Choroid plexus epithelial cell (primary cell): ENCODE measurements around the gene ENO3.
"Not testable (repeated sequence)": the region's sequence is repeated elsewhere in the genome, so short reads cannot be mapped to it uniquely, and the experiment has no call there.

Source experiments
- DNase-seq: peaks from one replicate; pipeline ENCODE4 v3.0.0-alpha.2; 2010; ENCODE audit warnings: low read depth
- H3K4me3 ChIP-seq: 2 replicates; pipeline ENCODE4 v1.5.1; 2011; ENCODE audit warnings: low read depth, mild to moderate bottlenecking, control low read depth, low read length, moderate library complexity
- CTCF ChIP-seq: conservative IDR thresholded peaks from 2 replicates; pipeline ENCODE4 v1.5.1; 2011; ENCODE audit warnings: low read depth, mild to moderate bottlenecking, control low read depth, inconsistent platforms, low read length, moderate library complexity

Gene ENO3

DNA sequence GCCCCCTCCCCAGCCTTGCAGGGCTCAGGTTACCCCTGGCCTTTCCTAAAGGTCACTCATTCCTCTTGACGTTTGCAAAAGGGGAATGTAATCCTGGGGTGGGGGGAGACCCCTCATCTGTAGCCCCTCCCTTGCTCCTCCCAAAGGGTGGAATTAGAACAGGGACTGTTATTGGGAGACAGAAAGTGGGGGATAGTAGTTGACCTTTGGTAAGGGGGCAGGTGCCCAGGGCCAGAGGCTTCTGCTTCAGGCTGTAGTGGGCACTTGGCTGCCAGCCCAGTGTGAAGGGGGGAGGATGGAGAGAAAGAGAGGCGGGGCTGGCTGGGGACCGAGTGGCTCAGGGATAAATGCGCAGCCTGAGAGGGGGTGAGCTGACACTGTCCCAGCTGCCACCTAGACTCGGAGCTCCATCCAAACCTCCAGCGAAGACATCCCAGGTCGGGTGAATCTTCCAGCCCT, at the start of gene ENO3:
Gene ENO3, plus strand, starts transcription at position 374 of the 459 bp plus-strand sequence. CDS start 711 bp downstream, outside the sequence.
- TF ChIP-seq CTCF, result no peak
- H3K4me3 ChIP-seq, result peak within 1 kb of the TSS; percentile 45
- no peak for DNase-seq

GRCh38 chr17:4901648-4902344, 49.1 kb upstream of the ENO3 start:
- no peak for DNase-seq
- no peak overlapping the region for H3K4me3 ChIP-seq
- no peak for TF ChIP-seq CTCF

- H3K4me3 ChIP-seq, result no peak overlapping the region
- no peak for DNase-seq
- no peak for TF ChIP-seq CTCF
These were observed 48.4 kb upstream of the ENO3 start for GRCh38 chr17:4902540-4902939.

DNA sequence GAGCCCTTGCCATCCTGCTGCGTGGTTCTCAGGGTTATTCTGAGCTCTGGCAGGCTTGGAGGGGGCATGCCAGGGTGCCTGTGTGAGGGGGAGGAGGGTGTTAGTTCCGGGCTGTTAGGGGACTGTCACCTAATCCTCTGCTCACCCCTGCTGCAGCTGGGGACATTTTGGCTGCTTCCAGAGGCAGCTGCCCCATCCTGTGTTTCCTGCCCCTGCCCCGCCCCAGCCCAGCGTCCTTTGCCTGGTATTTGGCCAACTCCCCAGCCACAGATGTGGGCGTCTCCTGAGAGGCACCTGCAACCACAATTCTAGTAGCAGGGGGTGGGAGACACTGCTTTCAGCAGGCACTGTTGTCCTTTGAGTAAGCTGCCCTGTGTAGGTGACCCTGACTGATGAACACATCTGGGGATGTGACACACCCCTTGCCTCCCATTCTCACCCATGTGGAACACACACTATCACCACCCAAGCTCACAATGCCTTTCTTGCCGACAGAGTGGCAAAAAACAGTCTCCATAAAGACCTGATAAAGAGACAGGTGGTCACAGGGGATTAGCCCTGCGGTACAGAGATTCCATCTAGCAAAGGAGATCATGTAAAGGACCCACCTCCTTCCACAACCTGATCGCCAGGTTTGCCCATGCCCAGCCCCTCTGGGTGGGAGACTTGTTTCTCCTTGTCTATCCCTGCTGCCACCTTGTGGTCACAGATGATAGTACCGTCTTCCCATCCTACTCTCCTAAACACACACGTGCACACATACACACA, 47.7 kb upstream of the ENO3 start, which contains the start of gene CHRNE:
Gene CHRNE, minus strand, starts transcription at position 48 of the 768 bp plus-strand sequence. Its CDS starts 35 bp downstream, at position 13.
- DNase-seq, result peak; percentile 90
- no peak within 1 kb of the TSS for H3K4me3 ChIP-seq
- TF ChIP-seq CTCF, result peak; percentile 81

GRCh38 chr17:4906642-4907041, 44.3 kb upstream of the ENO3 start:
- not testable (repeated sequence) for DNase-seq, H3K4me3 ChIP-seq

- H3K4me3 ChIP-seq, result no peak overlapping the region
These were observed 42.6 kb upstream of the ENO3 start for GRCh38 chr17:4908301-4908700.

More at GRCh38 chr17:4908301-4908700, 42.6 kb upstream of the ENO3 start:
- no peak for TF ChIP-seq CTCF
- peak; percentile 31 for DNase-seq
